Osteocyte (in vitro differentiated cells): ENCODE measurements around the gene HTR6. TPM values are rescaled to one million over a fixed set of nuclear protein-coding genes. Genes with fewer than 3 reads are reported as not detected.
"Not testable (repeated sequence)": the region's sequence is repeated elsewhere in the genome, so short reads cannot be mapped to it uniquely, and the experiment has no call there.

Experiments used
- DNase-seq: peaks from one replicate; pipeline ENCODE4 v3.0.0; 2021; ENCODE audit warnings: mixed read lengths; ENCODE audit not compliant: unreplicated experiment; ENCODE audit errors: extremely low spot score
- H3K27ac Mint-ChIP-seq: one replicate; pipeline ENCODE4 v1.8.0; 2021; ENCODE audit warnings: mild to moderate bottlenecking, mixed read lengths; ENCODE audit not compliant: unreplicated experiment
- H3K27me3 Mint-ChIP-seq: one replicate; pipeline ENCODE4 v1.8.0; 2021; ENCODE audit warnings: mixed read lengths; ENCODE audit not compliant: unreplicated experiment
- H3K36me3 Mint-ChIP-seq: one replicate; pipeline ENCODE4 v1.8.0; 2021; ENCODE audit warnings: mixed read lengths; ENCODE audit not compliant: unreplicated experiment
- H3K4me1 Mint-ChIP-seq: one replicate; pipeline ENCODE4 v1.8.0; 2021; ENCODE audit warnings: mixed read lengths; ENCODE audit not compliant: unreplicated experiment
- H3K4me3 Mint-ChIP-seq: one replicate; pipeline ENCODE4 v1.8.0; 2021; ENCODE audit warnings: mild to moderate bottlenecking, moderate library complexity, mixed read lengths; ENCODE audit not compliant: unreplicated experiment
- H3K9me3 Mint-ChIP-seq: one replicate; pipeline ENCODE4 v1.8.0; 2021; ENCODE audit warnings: mixed read lengths; ENCODE audit not compliant: unreplicated experiment
- total RNA-seq: library from RNA; stranded (reverse); gene quantifications from 2 replicates; pipeline ENCODE4 v1.2.1, GENCODE V29; 2021
- TF ChIP-seq, protein P1 (sequence below): fragments of 200-600 bp; sonication (generic); IDR thresholded peaks from 2 replicates; pipeline ENCODE4 v1.5.0; 2021; ENCODE audit warnings: antibody characterized with exemption, mild to moderate bottlenecking, moderate library complexity

The HTR6 gene
- total RNA-seq, 1 donor from 2014 or later = 0.16 TPM

GRCh38 chr1:19625291-19625937 is 39.3 kb upstream of the HTR6 start:
- Mint-ChIP-seq H3K36me3 (peaks cover 44% of the 10 kb centered on the region), H3K9me3 (no peaks in the 10 kb centered on the region), H3K4me3 (no peak overlapping the region), H3K27ac (no peak overlapping the region), H3K4me1 (peaks cover 43% of the 10 kb centered on the region), H3K27me3 (no peaks in the 10 kb centered on the region)
- TF ChIP-seq, protein P1, sequence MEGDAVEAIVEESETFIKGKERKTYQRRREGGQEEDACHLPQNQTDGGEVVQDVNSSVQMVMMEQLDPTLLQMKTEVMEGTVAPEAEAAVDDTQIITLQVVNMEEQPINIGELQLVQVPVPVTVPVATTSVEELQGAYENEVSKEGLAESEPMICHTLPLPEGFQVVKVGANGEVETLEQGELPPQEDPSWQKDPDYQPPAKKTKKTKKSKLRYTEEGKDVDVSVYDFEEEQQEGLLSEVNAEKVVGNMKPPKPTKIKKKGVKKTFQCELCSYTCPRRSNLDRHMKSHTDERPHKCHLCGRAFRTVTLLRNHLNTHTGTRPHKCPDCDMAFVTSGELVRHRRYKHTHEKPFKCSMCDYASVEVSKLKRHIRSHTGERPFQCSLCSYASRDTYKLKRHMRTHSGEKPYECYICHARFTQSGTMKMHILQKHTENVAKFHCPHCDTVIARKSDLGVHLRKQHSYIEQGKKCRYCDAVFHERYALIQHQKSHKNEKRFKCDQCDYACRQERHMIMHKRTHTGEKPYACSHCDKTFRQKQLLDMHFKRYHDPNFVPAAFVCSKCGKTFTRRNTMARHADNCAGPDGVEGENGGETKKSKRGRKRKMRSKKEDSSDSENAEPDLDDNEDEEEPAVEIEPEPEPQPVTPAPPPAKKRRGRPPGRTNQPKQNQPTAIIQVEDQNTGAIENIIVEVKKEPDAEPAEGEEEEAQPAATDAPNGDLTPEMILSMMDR = no peak
- no peak for DNase-seq

DNA sequence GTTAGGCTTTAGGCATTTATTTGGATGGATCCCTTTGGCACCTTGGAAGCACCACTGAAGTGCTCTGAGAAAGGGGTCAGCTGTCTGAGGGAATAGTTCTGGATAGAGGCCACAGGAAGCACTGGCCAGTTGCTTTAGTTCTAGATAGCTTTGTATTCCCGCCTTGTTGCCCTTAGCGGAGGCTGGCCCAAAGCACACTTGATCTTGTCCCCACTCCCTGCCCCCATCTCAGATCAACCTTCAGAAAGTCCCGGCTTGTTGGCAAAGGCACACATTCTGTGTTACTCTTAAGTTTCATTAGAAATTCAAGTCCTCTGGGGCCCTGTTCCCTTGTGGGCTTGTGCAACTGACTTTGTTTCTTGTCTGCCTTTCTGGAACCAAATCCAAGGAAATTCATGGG is 35.8 kb upstream of the HTR6 start:
- Mint-ChIP-seq H3K9me3 (no peaks in the 10 kb centered on the region), H3K4me3 (no peak overlapping the region), H3K27ac (peak overlapping the region; percentile 44), H3K27me3 (no peaks in the 10 kb centered on the region), H3K36me3 (peaks cover 38% of the 10 kb centered on the region), H3K4me1 (peaks cover 10% of the 10 kb centered on the region)
- TF ChIP-seq, protein P1 = no peak
- no peak for DNase-seq

GRCh38 chr1:19629357-19629756 is 35.3 kb upstream of the HTR6 start:
- TF ChIP-seq, protein P1 = no peak
- Mint-ChIP-seq H3K4me3 (no peak overlapping the region), H3K27me3 (no peaks in the 10 kb centered on the region), H3K27ac (no peak overlapping the region), H3K4me1 (peaks cover 10% of the 10 kb centered on the region), H3K36me3 (peaks cover 37% of the 10 kb centered on the region), H3K9me3 (no peaks in the 10 kb centered on the region)
- DNase-seq = no peak

GRCh38 chr1:19630192-19630591 is 34.5 kb upstream of the HTR6 start:
- H3K4me3 Mint-ChIP-seq, H3K27ac Mint-ChIP-seq, H3K27me3 Mint-ChIP-seq, DNase-seq, H3K9me3 Mint-ChIP-seq, H3K4me1 Mint-ChIP-seq: not testable (repeated sequence)
- peaks cover 31% of the 10 kb centered on the region for H3K36me3 Mint-ChIP-seq

DNA sequence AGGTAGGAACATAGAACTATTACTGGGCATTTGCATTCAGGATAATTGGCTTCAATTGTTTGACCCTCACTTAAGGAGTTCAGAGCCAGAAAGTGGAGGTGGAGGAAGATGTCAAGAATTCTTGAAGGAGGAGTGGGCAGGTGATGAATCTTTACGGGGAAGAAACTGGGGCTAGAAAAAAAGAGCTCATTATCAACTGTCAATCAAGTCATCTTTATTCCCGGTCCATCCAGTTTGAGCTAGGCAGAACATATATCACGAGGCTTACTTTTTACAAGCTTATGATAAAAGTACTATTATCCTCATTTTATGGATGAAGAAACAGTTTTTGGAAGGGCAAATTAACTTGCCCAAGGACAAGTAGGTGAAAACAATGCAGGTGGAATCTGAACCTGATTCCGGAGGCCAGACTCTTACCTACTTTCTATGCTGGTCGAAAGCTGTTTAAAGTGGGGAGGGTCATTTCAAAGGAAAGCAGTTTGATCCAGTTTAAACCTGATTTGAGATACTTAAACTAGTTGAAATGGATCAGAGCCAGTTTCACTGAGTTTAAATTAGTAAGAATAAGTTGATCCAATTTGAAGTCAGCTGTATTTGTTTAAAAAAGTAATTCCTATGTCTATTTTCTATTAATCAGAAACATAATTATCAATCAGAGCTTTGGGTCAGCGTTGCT is 33.8 kb upstream of the HTR6 start:
- no peak overlapping the region for H3K27ac Mint-ChIP-seq
- no peak overlapping the region for H3K4me3 Mint-ChIP-seq
- H3K36me3 Mint-ChIP-seq = peaks cover 29% of the 10 kb centered on the region
- H3K27me3 Mint-ChIP-seq = no peaks in the 10 kb centered on the region
- H3K4me1 Mint-ChIP-seq = peaks cover 13% of the 10 kb centered on the region
- no peaks in the 10 kb centered on the region for H3K9me3 Mint-ChIP-seq
- TF ChIP-seq, protein P1 = no peak
- no peak for DNase-seq
